MG63 (cell line): ENCODE measurements around the gene ALS2. TPM values are rescaled to one million over a fixed set of nuclear protein-coding genes. Genes with fewer than 3 reads are reported as not detected.
"Not testable (repeated sequence)": the region's sequence is repeated elsewhere in the genome, so short reads cannot be mapped to it uniquely, and the experiment has no call there.

Experiments
- DNase-seq: peaks from one replicate; pipeline ENCODE4 v3.0.0-alpha.2; 2020
- H3K27me3 ChIP-seq: fragments of 250-450 bp; sonication (Bioruptor Pico); 2 replicates; pipeline ENCODE4 v1.5.1; 2020; ENCODE audit warnings: mild to moderate bottlenecking, moderate library complexity
- H3K36me3 ChIP-seq: fragments of 250-450 bp; sonication (Bioruptor Pico); 2 replicates; pipeline ENCODE4 v1.5.1; 2020; ENCODE audit warnings: mild to moderate bottlenecking, moderate library complexity
- H3K4me3 ChIP-seq: fragments of 250-450 bp; sonication (Bioruptor Pico); 2 replicates; pipeline ENCODE4 v1.5.1; 2020; ENCODE audit warnings: mild to moderate bottlenecking, moderate library complexity
- H3K9me3 ChIP-seq: fragments of 250-450 bp; sonication (Bioruptor Pico); 2 replicates; pipeline ENCODE4 v1.5.1; 2020; ENCODE audit warnings: mild to moderate bottlenecking, moderate library complexity
- total RNA-seq: library from RNA; depleted of rRNA; stranded (reverse); fragments of >200 nt; shearing (Covaris generic); gene quantifications from 2 replicates; pipeline ENCODE4 v1.2.3, GENCODE V29; 2014; ENCODE audit warnings: low replicate concordance; rRNA removed

ALS2 gene
- 10.0 and 21.9 TPM in 2 replicates for total RNA-seq

DNA sequence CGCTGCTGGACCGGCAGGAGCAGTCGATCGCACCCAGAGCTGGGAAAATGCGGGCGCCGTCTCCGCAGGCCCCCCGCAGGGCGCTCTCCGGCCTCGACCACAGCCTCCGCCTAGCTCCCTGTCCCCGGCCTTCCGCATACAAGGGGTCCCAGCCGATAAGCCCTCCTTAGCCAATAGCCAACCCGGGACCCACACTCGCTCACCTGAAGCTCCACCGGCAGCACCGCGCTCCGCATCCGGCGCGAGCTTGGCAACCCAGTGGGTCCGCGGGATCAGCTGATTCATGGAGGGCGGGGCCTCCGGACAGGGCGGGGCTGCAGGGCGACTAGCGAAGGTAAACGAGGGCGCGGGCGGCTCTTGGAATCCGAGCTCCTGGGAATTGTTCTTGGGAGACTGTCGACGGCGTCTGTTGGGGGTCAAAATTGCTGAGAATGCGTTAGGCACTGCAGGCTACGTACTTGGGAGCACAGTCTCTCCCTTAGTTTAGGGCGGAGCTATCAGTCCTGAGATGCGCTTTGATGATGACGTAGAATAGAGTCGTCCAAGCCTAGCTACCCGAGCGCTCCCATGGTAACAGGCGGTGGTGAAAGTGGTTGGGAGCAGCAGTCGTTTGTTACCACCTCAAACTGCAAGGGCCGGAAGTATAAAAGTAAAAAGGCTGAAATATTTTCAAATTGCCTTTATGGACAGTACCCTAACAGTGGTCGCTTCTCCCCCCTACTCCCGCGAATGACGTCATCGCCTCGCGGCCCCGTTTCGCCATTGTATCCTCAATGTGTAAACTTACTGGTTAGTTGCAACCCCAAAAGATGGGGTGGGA lies at the start of gene ALS2:
TSS of gene ALS2 (minus strand) at position 260 of the 820 bp plus-strand sequence. CDS start 12,048 bp downstream, outside the sequence.
- Histone ChIP-seq H3K4me3 (peak within 1 kb of the TSS; percentile 84), H3K9me3 (no peaks in the 10 kb centered on the region), H3K36me3 (no peaks in the 10 kb centered on the region), H3K27me3 (no peaks in the 10 kb centered on the region)
- peak; percentile 98 for DNase-seq

DNA sequence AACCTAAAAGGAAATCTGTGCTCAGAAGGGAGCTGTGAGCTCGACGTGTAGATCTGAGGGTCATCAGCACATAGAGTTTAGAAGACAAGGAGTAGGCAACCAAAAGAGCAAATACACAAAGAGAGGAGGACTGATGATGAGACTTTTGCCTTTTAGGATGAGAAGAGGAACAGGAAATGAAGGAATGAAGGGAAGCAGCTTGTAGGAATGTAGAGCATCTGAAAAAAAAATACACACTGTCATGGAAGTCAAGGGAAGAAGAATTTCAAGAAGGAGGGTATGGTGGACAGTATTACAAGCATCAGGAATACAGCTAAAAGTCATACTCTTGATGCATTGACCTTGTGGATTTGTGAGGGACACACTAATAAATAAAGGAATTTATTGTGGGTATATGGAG lies 47.5 kb upstream of the ALS2 start:
- DNase-seq: no peak
- H3K36me3 ChIP-seq: no peaks in the 10 kb centered on the region
- H3K4me3 ChIP-seq: no peak overlapping the region
- no peaks in the 10 kb centered on the region for H3K27me3 ChIP-seq
- no peaks in the 10 kb centered on the region for H3K9me3 ChIP-seq

- H3K27me3 ChIP-seq: no peaks in the 10 kb centered on the region
- no peak overlapping the region for H3K4me3 ChIP-seq
- no peaks in the 10 kb centered on the region for H3K36me3 ChIP-seq
- no peaks in the 10 kb centered on the region for H3K9me3 ChIP-seq
- DNase-seq: peak; percentile 69
Observed at GRCh38 chr2:201827621-201828020, 46.9 kb upstream of the ALS2 start.

DNA sequence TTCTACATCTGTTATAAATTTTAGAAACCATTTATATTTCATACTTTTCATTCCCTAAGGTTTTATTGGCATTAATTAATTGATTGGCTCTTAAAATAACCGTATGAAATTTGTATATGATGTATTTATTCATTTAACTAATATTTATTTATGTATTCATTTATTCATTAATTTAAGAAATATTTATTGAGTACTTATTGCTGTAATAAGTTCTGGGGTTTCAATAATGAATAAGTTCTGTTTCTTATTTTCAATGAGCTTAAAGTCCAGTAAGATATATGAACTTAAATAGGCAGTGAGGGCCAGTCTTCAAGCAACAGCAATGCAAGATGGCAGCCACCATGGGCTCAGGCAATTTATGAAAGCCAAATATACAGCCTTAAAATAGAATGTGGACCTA lies 43.5 kb upstream of the ALS2 start:
- Histone ChIP-seq H3K36me3 (no peaks in the 10 kb centered on the region), H3K4me3 (no peak overlapping the region), H3K9me3 (no peaks in the 10 kb centered on the region), H3K27me3 (no peaks in the 10 kb centered on the region)
- DNase-seq: no peak

DNA sequence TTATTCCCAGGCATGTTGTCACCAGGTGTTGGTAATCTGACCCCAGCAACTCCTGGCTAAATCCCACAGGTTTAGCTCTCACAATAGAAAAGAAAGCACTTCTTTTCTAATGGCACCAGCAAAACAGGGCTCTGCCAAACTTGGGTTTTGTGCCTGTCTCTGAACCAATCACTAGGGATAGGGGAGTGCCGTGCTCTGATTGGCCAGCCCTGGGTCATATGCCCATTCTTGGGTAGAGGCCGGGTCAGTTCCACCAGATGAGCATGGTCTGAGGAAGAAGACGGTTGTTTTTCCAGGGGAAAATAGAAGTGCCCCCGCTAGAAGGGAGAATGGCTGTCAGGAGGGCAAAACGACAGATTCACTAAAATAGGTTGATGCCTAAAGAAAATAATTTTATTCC lies 40.3 kb upstream of the ALS2 start:
- Histone ChIP-seq H3K36me3 (no peaks in the 10 kb centered on the region), H3K9me3 (no peaks in the 10 kb centered on the region), H3K4me3 (no peak overlapping the region), H3K27me3 (no peaks in the 10 kb centered on the region)
- no peak for DNase-seq

DNA sequence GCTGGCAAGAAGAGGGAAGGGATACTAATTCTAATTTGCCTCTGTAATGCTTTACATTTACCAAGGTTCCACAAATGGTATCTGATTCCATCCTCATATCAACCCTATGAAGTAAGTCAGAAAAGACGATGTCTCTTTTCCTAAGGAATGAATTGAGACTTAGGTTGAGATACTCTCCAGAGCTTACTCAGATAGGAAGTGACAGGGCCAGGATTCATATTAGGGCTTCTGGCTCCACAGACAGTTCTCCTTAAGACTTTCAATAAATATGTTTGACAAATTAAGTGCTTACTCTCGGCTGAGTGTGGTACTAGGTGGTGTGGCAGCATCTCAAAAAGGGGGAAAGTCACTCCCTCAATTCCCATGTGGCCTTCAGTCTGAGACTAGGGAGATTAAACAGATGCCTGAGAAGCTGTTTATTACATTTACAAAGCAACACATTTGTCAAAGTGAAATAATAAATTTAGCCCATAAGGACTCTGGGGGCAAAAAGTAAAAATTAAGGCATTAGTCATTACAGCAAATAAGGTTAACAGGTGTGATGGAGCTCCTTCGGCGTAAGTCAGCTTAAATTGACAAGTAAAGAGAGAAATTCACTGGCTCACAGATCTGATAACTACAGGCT lies 39.8 kb upstream of the ALS2 start:
- H3K36me3 ChIP-seq: no peaks in the 10 kb centered on the region
- no peaks in the 10 kb centered on the region for H3K9me3 ChIP-seq
- no peaks in the 10 kb centered on the region for H3K27me3 ChIP-seq
- DNase-seq: no peak
- no peak overlapping the region for H3K4me3 ChIP-seq

DNA sequence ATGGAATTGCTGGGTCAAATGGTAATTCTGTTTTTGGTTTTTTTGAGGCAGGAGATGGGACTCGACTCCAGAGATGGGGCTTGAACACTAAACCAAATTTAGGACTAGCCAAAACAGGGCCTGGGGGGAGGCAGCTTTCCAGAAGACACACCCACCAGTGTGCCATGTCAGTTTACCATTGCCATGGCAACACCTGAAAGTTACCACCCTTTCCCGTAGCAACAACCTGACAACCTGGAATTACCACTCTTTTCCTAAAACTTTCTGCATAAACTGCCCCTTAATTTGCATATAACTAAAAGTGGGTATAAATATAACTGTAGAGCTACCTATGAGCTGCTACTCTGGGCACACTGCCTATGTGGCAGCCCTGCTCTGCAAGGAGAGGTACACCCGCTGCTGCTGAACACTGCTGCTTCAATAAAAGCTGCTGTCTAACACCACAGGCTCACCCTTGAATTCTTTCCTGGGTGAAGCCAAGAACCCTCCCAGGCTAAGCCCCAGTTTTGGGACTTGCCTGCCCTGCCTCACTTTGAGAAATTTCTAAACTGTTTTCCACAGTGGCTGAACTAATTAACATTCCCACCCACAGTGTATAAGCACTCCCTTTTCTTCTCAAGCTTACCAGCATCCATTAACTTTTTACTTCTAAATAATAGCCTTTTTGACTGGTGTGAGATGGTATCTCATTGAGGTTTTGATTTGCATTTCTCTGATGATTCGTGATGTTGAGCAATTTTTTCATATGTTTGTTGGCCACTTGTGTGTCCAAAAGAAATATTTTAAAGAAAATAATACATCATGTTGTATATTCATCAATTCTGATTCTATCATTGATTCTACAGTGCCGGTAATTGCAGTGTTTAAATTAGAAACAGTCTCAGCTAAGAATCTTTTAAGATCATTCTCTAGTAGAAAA lies 36.2 kb upstream of the ALS2 start:
- Histone ChIP-seq H3K36me3 (no peaks in the 10 kb centered on the region), H3K27me3 (no peaks in the 10 kb centered on the region), H3K9me3 (no peaks in the 10 kb centered on the region), H3K4me3 (no peak overlapping the region)
- DNase-seq: no peak

GRCh38 chr2:201813996-201814760 lies 33.4 kb upstream of the ALS2 start:
- Histone ChIP-seq H3K27me3 (no peaks in the 10 kb centered on the region), H3K36me3 (no peaks in the 10 kb centered on the region), H3K9me3 (no peaks in the 10 kb centered on the region), H3K4me3 (no peak overlapping the region)
- no peak for DNase-seq

- H3K4me3 ChIP-seq, H3K9me3 ChIP-seq, DNase-seq, H3K27me3 ChIP-seq, H3K36me3 ChIP-seq: not testable (repeated sequence)
Observed at GRCh38 chr2:201810604-201811003, 29.9 kb upstream of the ALS2 start.

GRCh38 chr2:201809633-201810032 lies 28.9 kb upstream of the ALS2 start:
- no peak overlapping the region for H3K4me3 ChIP-seq
- no peaks in the 10 kb centered on the region for H3K9me3 ChIP-seq
- H3K27me3 ChIP-seq: no peaks in the 10 kb centered on the region
- no peaks in the 10 kb centered on the region for H3K36me3 ChIP-seq
- no peak for DNase-seq

DNA sequence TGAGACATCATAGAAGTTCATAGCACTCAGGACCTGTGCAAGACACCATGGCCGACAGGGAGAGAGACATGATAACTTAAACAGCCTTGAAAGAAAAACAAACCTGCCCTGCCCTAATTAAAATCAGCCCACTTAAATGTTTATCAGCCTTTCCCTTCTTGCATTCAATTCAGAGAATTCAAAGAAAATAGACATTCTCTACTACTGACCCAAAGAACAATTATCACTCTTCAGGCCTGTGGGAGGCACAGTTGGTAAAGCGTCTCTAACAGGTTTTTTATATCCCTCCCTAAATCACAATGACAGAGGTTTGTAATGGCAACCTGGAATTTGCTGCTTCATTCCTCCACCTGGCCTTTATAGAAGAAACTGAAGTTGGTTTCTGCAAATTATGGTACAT lies 27.3 kb upstream of the ALS2 start:
- no peaks in the 10 kb centered on the region for H3K36me3 ChIP-seq
- no peak overlapping the region for H3K4me3 ChIP-seq
- no peaks in the 10 kb centered on the region for H3K9me3 ChIP-seq
- DNase-seq: no peak
- no peaks in the 10 kb centered on the region for H3K27me3 ChIP-seq

GRCh38 chr2:201807452-201807999 lies 26.8 kb upstream of the ALS2 start:
- H3K9me3 ChIP-seq: no peaks in the 10 kb centered on the region
- peak; percentile 65 for DNase-seq
- H3K36me3 ChIP-seq: no peaks in the 10 kb centered on the region
- no peak overlapping the region for H3K4me3 ChIP-seq
- H3K27me3 ChIP-seq: no peaks in the 10 kb centered on the region

DNA sequence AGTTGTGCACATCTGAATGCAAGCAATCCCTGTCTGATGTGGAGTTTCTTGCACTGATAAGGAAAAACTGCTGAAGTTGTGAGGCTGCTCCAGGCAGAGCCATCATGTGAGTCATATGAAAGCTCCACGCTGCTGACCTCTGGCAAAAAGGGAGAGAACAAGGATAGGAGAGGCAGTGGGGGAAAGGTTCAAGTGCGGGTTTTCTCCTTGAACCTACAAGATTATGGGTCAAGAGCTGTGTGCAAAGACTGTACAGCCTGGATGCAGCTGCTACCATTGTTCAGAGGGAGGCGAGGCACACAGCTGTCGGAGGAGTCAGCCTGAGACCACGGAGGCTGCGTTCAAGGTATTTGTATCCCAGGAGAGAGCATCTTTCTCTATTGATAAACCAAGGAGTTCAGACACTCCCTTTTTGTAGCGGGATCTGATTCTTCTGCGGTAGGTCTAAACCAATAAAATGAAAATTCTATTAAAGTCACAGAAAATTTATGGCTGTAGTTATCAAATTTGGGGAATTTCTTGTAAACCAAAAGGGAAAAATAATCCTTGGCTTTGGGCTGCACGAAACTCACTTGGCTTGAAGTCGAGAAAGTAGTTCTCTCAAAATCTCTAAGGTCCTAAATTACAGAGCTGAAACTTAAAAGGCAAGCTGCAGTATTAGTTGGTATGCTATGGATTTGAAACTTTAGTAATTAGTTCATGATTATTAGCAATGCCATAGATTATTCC lies 25.9 kb upstream of the ALS2 start, which contains the start of gene CDK15:
TSS of gene CDK15 (plus strand) at position 96 of the 729 bp plus-strand sequence. CDS start at position 224, 128 bp downstream.
- Histone ChIP-seq H3K27me3 (no peaks in the 10 kb centered on the region), H3K9me3 (no peaks in the 10 kb centered on the region; the same call in 1 of the 2 replicates), H3K4me3 (peak within 1 kb of the TSS; percentile 8), H3K36me3 (no peaks in the 10 kb centered on the region)
- peak; percentile 40 for DNase-seq

DNA sequence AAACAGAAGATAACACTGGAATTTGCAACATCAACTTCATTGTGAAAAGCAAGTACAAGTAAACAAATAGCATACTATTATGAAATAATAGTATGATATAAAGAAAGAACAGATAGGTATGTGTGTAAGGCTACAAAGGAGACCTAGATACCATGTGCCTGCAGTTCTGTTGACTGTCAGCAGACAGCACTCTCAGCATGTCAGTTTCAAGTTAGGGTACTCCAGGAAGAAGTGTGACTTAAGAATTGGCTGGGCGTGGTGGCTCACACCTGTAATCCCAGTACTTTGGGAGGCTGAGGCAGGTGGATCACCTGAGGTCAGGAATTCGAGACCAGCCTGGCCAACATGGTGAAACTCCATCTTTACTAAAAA lies 18.2 kb upstream of the ALS2 start:
- not testable (repeated sequence) for H3K36me3 ChIP-seq, H3K4me3 ChIP-seq, DNase-seq, H3K27me3 ChIP-seq, H3K9me3 ChIP-seq

- H3K9me3 ChIP-seq: no peaks in the 10 kb centered on the region; the same call in 1 of the 2 replicates
- H3K4me3 ChIP-seq: no peak overlapping the region
- H3K36me3 ChIP-seq: no peaks in the 10 kb centered on the region
- DNase-seq: peak; percentile 28
- H3K27me3 ChIP-seq: no peaks in the 10 kb centered on the region
Observed at GRCh38 chr2:201798252-201798913, 17.6 kb upstream of the ALS2 start.
